Measurements from ENCODE around the gene MCEE.
"Not testable (repeated sequence)": the region's sequence is repeated elsewhere in the genome, so short reads cannot be mapped to it uniquely, and the experiment has no call there.

Gene MCEE

GRCh38 chr2:71129114-71129901 lies 721 bp downstream of the MCEE start:
- no peak for DNase-seq (ENCODE audit: low read depth in 2 of 2)

GRCh38 chr2:71126957-71127356 lies 3.1 kb downstream of the MCEE start:
- DNase-seq (ENCODE audit: low read depth in 2 of 2) = no peak

GRCh38 chr2:71125506-71126294 lies 4.3 kb downstream of the MCEE start:
- no peak for DNase-seq (ENCODE audit: low read depth in 2 of 2)

- no peak for DNase-seq (ENCODE audit: low read depth in 2 of 2)
These were observed 7.4 kb downstream of the MCEE start for GRCh38 chr2:71122387-71123298.

GRCh38 chr2:71121479-71121878 lies 8.6 kb downstream of the MCEE start:
- DNase-seq (ENCODE audit: low read depth in 2 of 2) = no peak

DNA sequence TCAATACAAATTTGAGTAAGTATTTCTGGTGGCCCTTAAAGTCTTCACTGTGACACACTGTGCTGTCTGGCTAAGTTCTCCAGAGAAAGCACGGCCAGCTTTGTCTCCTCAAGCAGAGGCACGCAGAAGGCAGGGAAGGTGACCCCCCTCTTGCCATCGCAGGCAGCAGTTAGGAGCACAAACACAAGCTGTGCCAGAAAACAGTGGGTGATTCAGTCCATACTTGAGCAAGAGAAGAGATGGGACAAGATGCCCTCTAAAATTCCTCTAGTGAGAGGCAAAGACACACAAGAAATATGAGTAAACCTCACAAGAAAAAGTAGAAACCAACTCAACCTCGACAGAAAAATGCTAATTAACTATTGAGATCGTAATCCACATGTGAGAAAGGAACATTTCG lies 9.8 kb downstream of the MCEE start:
- DNase-seq (ENCODE audit: low read depth in 2 of 2) = no peak

DNA sequence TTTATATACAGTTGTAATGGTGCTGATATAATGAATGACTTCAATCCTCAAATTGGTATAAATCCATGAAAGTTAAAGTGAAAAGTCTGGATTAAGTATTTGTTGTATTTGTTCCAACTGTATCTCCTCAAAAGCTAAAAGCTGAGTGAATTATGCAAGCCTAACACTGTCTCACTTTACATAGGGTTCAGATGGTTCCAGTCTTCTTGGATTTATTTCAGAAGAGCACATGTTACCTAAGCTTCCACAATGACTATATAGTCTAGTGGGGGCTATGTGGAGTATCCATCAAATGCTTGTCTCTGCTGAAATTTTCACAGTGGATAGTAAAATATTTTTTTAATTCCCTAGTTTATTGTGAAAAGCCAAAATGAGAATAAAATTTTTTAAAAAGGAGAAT lies 13.0 kb downstream of the MCEE start:
- no peak for DNase-seq (ENCODE audit: low read depth in 2 of 2)

DNA sequence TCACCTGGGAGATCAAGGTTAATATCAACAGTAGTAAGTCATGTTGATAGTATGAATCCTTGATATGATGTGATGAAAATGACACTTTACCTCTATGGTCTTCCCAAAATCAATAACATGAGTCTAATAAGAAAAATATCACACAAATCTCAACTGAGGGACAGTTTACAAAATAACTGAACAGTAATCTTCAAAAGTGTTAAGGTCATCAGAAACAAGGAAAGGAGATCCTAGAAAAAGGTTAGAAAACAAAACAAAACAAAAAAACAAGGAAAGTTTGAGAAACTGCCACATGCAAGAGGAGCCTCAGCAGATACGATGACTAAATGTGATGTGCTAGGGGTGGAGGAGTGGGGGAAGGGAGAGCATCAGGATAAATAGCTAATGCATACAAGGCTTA lies 16.2 kb downstream of the MCEE start:
- no peak for DNase-seq (ENCODE audit: low read depth in 2 of 2)

DNA sequence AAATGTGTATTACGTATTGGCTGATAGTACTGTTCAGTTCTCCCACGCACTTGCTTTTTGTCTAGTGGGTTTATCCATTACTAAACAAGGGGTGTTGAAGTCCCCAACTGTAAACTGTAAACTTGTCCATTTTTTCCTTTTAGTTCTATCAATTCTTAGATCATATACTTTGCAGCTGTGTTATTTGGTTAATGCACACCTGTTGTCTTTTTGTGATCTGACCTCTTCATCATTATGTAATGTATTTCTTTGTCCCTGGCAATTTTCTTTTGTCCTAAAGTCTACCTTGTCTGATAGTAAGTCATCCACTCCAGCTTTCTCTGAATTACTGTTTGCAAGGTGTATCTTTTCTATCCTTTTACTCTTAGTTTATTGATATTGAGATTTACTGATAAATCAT lies 21.9 kb downstream of the MCEE start:
- DNase-seq (ENCODE audit: low read depth in 2 of 2) = no peak

- not testable (repeated sequence) for DNase-seq (ENCODE audit: low read depth in 2 of 2)
These were observed 23.6 kb downstream of the MCEE start for GRCh38 chr2:71106463-71106862.

DNA sequence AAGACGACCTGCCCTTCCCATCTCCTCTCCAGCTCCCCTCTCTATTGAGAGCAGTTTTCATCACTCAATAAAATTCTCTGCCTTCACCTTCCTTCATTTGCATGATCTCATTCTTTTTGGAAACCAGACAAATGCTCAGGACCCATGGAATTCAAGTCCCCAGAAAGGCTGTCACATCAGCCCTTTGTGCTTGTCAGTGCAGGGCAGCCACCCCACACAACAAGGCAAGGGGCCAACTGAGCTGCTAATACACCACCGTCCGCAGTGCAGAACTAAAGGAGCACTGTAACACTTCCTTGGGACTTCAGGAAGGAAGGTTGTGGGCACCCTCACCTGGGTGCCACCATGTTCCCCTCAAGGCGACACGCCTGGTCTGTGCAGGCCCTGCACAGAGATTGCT lies 26.2 kb downstream of the MCEE start:
- DNase-seq (ENCODE audit: low read depth in 2 of 2) = no peak

GRCh38 chr2:71102981-71103681 lies 26.9 kb downstream of the MCEE start:
- no peak for DNase-seq (ENCODE audit: low read depth in 2 of 2)

DNA sequence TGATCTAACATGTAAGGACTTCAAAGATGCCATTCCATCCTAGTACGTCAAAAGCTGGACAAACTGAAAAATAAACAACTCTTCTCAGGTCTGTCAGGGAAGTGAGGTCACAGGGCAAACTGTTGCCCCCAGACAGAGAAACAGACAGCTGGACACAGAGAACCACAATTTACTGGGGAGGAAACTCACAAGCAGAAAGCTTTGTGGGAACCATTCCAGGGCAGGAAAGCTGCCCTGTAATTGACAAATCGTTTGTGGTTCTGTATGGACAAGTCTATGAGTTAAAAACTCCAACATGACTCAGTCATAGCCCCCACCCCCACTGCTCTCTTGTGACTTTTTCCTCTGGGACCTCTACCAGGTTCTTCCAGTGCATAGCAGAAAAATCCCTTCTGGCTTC lies 28.4 kb downstream of the MCEE start:
- peak; percentile 65 to 66 for DNase-seq (ENCODE audit: low read depth in 2 of 2)

DNA sequence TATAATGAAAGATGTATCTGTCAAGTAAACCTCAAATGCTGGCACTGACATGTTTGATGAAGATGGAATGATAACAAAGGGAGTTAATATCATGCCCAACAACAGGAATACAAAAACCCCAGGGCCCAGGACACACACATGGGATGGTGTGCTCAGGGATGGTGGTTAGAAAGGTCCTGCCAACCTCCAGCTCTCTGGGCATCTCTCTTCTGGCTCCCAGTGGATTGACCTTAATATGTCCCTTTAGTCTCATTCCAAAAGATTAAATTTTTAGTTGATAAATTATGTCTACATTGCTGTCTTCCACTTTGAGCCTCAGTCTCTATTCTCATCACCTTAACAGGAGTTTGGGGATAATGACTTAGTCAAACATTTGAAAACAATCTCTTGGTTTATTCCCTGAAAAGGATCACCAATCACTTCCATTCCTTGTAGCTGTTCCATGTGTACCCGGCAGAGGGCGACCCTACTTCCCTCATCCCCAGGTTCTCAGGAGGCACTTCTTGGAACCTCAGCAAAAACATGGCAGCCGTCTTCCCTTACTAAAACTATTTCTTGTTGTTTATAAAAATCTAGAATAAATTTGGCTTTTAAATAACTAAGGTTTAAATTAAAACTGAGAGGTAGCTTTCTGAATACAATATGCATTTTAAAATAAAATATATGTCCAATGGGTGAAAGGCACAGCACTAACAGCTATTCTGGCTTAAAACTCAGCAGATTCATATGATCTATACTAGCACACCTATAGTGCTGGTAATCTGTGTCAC lies 29.6 kb downstream of the MCEE start:
- DNase-seq (ENCODE audit: low read depth in 2 of 2) = peak in 1 of 2 experiments; percentile 20

DNA sequence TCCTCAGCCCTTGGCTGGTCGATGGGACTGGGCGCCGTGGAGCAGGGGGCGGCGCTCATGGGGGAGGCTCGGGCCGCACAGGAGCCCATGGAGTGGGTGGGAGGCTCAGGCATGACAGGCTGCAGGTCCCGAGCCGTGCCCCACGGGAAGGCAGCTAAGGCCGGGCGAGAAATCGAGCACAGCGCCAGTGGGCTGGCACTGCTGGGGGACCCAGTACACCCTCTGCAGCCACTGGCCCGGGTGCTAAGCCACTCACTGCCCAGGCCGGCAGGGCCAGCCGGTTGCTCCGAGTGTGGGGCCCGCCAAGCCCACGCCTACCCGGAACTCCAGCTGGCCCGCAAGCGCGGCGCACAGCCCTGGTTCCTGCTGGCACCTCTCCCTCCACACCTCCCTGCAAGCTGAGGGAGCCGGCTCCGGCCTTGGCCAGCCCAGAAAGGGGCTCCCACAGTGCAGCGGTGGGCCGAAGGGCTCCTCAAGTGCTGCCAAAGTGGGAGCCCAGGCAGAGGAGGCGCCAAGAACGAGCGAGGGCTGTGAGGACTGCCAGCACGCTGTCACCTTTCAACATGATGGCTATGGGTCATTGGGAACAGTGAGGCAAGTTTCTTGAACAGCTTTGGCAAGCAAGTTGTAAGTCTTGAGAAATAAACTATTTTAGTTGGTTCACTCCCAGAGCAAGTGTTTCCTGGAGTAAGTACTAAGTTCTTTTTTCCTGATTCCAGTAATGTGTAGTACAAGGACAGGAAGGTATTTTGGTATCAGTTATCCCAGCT lies 37.4 kb downstream of the MCEE start:
- not testable (repeated sequence) for DNase-seq (ENCODE audit: low read depth in 2 of 2)

DNA sequence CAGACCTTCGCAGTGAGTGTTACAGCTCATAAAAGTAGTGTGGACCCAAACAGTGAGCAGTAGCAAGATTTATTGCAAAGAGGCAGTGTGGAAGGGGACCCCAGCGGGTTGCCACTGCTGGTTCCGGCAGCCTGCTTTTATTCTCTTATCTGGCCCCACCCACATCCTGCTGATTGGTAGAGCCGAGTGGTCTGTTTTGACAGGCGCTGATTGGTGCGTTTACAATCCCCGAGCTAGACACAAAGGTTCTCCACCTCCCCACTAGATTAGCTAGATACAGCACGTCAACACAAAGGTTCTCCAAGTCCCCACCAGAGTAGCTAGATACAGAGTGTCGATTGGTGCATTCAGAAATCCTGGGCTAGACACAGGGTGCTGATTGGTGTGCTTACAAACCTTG lies 38.2 kb downstream of the MCEE start:
- not testable (repeated sequence) for DNase-seq (ENCODE audit: low read depth in 2 of 2)

- not testable (repeated sequence) for DNase-seq (ENCODE audit: low read depth in 2 of 2)
These were observed 40.6 kb downstream of the MCEE start for GRCh38 chr2:71089475-71089874.

- not testable (repeated sequence) for DNase-seq (ENCODE audit: low read depth in 2 of 2)
These were observed 44.6 kb downstream of the MCEE start for GRCh38 chr2:71085325-71086003.

DNA sequence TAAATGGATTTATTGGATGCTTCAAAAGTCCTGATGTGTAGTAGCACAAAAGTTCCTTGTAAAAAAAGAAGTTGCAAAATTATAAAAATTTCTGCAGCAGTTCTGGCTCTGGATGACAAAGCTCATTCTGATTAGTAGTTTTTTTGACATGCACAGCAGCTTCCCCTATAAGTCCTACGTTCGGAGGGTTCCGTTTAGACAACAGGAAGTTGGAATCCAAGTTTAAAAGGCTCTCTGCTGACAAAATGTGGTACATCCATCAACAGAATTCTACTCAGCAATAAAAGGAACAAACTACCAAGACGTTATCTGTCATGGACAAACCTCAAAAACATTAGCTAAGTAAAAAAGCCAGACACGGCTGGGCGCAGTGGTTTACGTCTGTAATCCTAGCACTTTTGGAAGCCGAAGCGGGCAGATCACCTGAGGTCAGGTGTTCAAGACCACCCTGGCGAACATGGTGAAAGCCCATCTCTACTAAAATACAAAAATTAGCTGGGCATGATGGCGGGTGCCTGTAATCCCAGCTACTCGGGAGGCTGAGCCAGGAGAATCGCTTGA lies 46.2 kb downstream of the MCEE start:
- not testable (repeated sequence) for DNase-seq (ENCODE audit: low read depth in 2 of 2)
